A549 (cell line): ENCODE results near the gene ATF3. TPM values are rescaled to one million over a fixed set of nuclear protein-coding genes. Genes with fewer than 3 reads are reported as not detected.
A peak's percentile ranks its signal among the peaks of the same experiment; 100 is the strongest.

Experiments
- ATAC-seq, 2 experiments: fragments of 200-7000 bp in 1 of 2; fragments of >200 bp in 1 of 2; cut with Nextera tagmentation in 1 of 2; cut with Tn5 transposase in 1 of 2; 3 replicates each; pipeline versions ENCODE4 v1.8.0 to v1.9.1; 2018 to 2020; ENCODE audit warnings: mild to moderate bottlenecking in 1 of 2, moderate library complexity in 1 of 2
- CTCF ChIA-PET: fragments of 300-600 bp; sonication (Branson Sonifier 250); formaldehyde crosslinking; extraction: SDS; loops from one replicate; lab custom pipeline; 2021; ENCODE audit warnings: antibody characterized with exemption, inconsistent platforms; lab: Yijun Ruan, JAX
- POLR2A ChIA-PET: fragments of 350-600 bp; formaldehyde crosslinking; extraction: SDS; loops from one replicate; lab custom pipeline; 2021; ENCODE audit warnings: antibody characterized with exemption, inconsistent platforms; lab: Yijun Ruan, JAX
- DNase-seq, 2 experiments: peaks; one replicate each; pipeline versions ENCODE4 v3.0.0 to v3.0.0-alpha.2; 2011 to 2016; ENCODE audit warnings: low read depth in 1 of 2, low spot score in 1 of 2
- FAIRE-seq: peaks from 2 replicates; lab custom pipeline; 2011; peaks lifted over from hg19 to GRCh38; lab: Jason Lieb, UNC
- H3K27ac ChIP-seq, 2 experiments: fragments of >200 bp; sonication (Bioruptor Twin); formaldehyde crosslinking; 3 replicates each; pipeline ENCODE4 v1.5.1; 2016 to 2017
- H3K4me1 ChIP-seq: fragments of >200 bp; sonication (Bioruptor Twin); formaldehyde crosslinking; 3 replicates; pipeline ENCODE4 v1.6.1; 2016
- H3K4me2 ChIP-seq: fragments of >200 bp; sonication (Bioruptor Twin); formaldehyde crosslinking; 3 replicates; pipeline ENCODE4 v1.6.1; 2016
- H3K4me3 ChIP-seq: fragments of >200 bp; sonication (Bioruptor Twin); formaldehyde crosslinking; 3 replicates; pipeline ENCODE4 v1.5.1; 2016
- H3K9me3 ChIP-seq: fragments of >200 bp; sonication (Bioruptor Twin); formaldehyde crosslinking; 3 replicates; pipeline ENCODE4 v1.6.1; 2016
- BHLHE40 ChIP-seq: IDR thresholded peaks from 2 replicates; pipeline ENCODE4 v1.6.1; 2012; ENCODE audit warnings: low read depth, low read length, inconsistent platforms
- CBX8 ChIP-seq: fragments of 200-600 bp; sonication (generic); IDR thresholded peaks from 2 replicates; pipeline ENCODE4 v1.6.1; 2016
- FOSB ChIP-seq: fragments of 250-450 bp; sonication (Bioruptor Pico); IDR thresholded peaks from 2 replicates; pipeline ENCODE4 v1.5.0; 2020; ENCODE audit warnings: mild to moderate bottlenecking, moderate library complexity
- FOSL2 ChIP-seq, 2 experiments: fragments of 450-650 bp in 1 of 2; fragments of >200 bp in 1 of 2; sonication (Bioruptor Twin) in 1 of 2; formaldehyde crosslinking; IDR thresholded peaks; 2 replicates each; pipeline versions ENCODE4 v1.5.0 to v1.6.1; 2016 to 2020; ENCODE audit warnings: mild to moderate bottlenecking in 1 of 2, moderate library complexity in 1 of 2
- FOXS1 ChIP-seq: fragments of 250-450 bp; sonication (Bioruptor Pico); IDR thresholded peaks from 2 replicates; pipeline ENCODE4 v1.5.0; 2020; ENCODE audit warnings: mild to moderate bottlenecking, moderate library complexity
- GATA3 ChIP-seq: IDR thresholded peaks from 2 replicates; pipeline ENCODE4 v1.6.1; 2012; ENCODE audit warnings: borderline replicate concordance
- JUN ChIP-seq, 2 experiments: fragments of >200 bp; sonication (Bioruptor Twin); formaldehyde crosslinking; IDR thresholded peaks; 2 replicates in 1 of 2; 3 replicates in 1 of 2; pipeline ENCODE4 v1.6.1; 2016 to 2017
- JUNB ChIP-seq: fragments of >200 bp; sonication (Bioruptor Twin); formaldehyde crosslinking; IDR thresholded peaks from 2 replicates; pipeline ENCODE4 v1.6.1; 2016
- KDM1A ChIP-seq: fragments of 200-600 bp; sonication (generic); IDR thresholded peaks from 2 replicates; pipeline ENCODE4 v1.6.1; 2016; ENCODE audit warnings: low read depth, mild to moderate bottlenecking
- KDM5A ChIP-seq: fragments of 200-600 bp; sonication (generic); IDR thresholded peaks from 2 replicates; pipeline ENCODE4 v1.6.1; 2016; ENCODE audit warnings: antibody characterized with exemption, mild to moderate bottlenecking
- MAFK ChIP-seq: fragments of 450-650 bp; IDR thresholded peaks from 2 replicates; pipeline ENCODE4 v1.6.1; 2014; ENCODE audit not compliant: partially characterized antibody
- NFE2L2 ChIP-seq: fragments of 150-350 bp; conservative IDR thresholded peaks from 2 replicates; pipeline ENCODE4 v1.6.1; 2014; ENCODE audit warnings: low read length
- NPAS2 ChIP-seq: fragments of 250-450 bp; sonication (Bioruptor Pico); IDR thresholded peaks from 2 replicates; pipeline ENCODE4 v1.8.0; 2022; ENCODE audit warnings: mild to moderate bottlenecking, moderate library complexity, borderline replicate concordance
- PHF8 ChIP-seq: fragments of 200-600 bp; sonication (generic); IDR thresholded peaks from 2 replicates; pipeline ENCODE4 v1.6.1; 2016; ENCODE audit warnings: low read depth, mild to moderate bottlenecking, antibody characterized with exemption, moderate library complexity, borderline replicate concordance
- RAD21 ChIP-seq, 2 experiments: fragments of >200 bp in 1 of 2; sonication (Bioruptor Twin) in 1 of 2; formaldehyde crosslinking in 1 of 2; IDR thresholded peaks in 1 of 2; conservative IDR thresholded peaks in 1 of 2; 2 replicates in 1 of 2; 3 replicates in 1 of 2; pipeline ENCODE4 v1.6.1; 2012 to 2018; ENCODE audit warnings: inconsistent platforms in 1 of 2
- RARB ChIP-seq: fragments of 250-450 bp; sonication (Bioruptor Pico); IDR thresholded peaks from 2 replicates; pipeline ENCODE4 v1.8.0; 2021; ENCODE audit warnings: mild to moderate bottlenecking, moderate library complexity
- RCOR1 ChIP-seq: fragments of 150-350 bp; IDR thresholded peaks from 2 replicates; pipeline ENCODE4 v1.6.1; 2014; ENCODE audit warnings: antibody characterized with exemption, low read length, low read depth
- REST ChIP-seq: fragments of 200-600 bp; sonication (generic); IDR thresholded peaks from 2 replicates; pipeline ENCODE4 v1.6.1; 2016; ENCODE audit warnings: antibody characterized with exemption, mild to moderate bottlenecking, moderate library complexity
- RFX5 ChIP-seq: fragments of 450-650 bp; IDR thresholded peaks from 2 replicates; pipeline ENCODE4 v1.7.1; 2014; ENCODE audit warnings: antibody characterized with exemption, mild to moderate bottlenecking, moderate library complexity
- RNF2 ChIP-seq: fragments of 200-600 bp; sonication (generic); IDR thresholded peaks from 2 replicates; pipeline ENCODE4 v1.6.1; 2016; ENCODE audit warnings: low read depth, mild to moderate bottlenecking, antibody characterized with exemption, moderate library complexity, borderline replicate concordance
- SREBF2 ChIP-seq: fragments of 450-650 bp; IDR thresholded peaks from 2 replicates; pipeline ENCODE4 v1.6.1; 2014; ENCODE audit warnings: mild to moderate bottlenecking, moderate library complexity
- TFCP2L1 ChIP-seq: fragments of 250-450 bp; sonication (Bioruptor Pico); IDR thresholded peaks from 2 replicates; pipeline ENCODE4 v1.5.0; 2021; ENCODE audit warnings: mild to moderate bottlenecking
- ZFP36 ChIP-seq: fragments of 450-650 bp; IDR thresholded peaks from 2 replicates; pipeline ENCODE4 v1.6.1; 2014; ENCODE audit warnings: borderline replicate concordance; ENCODE audit not compliant: partially characterized antibody
- ZNF302 ChIP-seq: fragments of 250-450 bp; sonication (Bioruptor Pico); IDR thresholded peaks from 2 replicates; pipeline ENCODE4 v1.9.0; 2021; ENCODE audit warnings: inconsistent platforms, mild to moderate bottlenecking, moderate library complexity
- WGBS: methylation state at CpG from one replicate; pipeline ENCODE4 v1.1.6; 2017; ENCODE audit errors: missing lambda C conversion rate; 5-methylcytosine and 5-hydroxymethylcytosine counted together
- polyA plus RNA-seq, 4 experiments: library from polyadenylated mRNA; depleted of rRNA in 3 of 4; stranded (reverse); fragments of >200 nt; fragmentation: RNase III in 1 of 4; extraction: RNeasy Plus Mini Kit Qiagen cat#74134 plus additional on column Dnase treatment in 1 of 4; gene quantifications; 2 replicates in 3 of 4; 3 replicates in 1 of 4; pipeline ENCODE4 v1.2.3, GENCODE V29; 2011 to 2017
- TF ChIP-seq, protein P1 (sequence below): IDR thresholded peaks from 2 replicates; pipeline ENCODE4 v1.6.1; 2012; ENCODE audit warnings: low read depth, borderline replicate concordance
- TF ChIP-seq, protein P2 (sequence below): fragments of >200 bp; sonication (Bioruptor Twin); formaldehyde crosslinking; IDR thresholded peaks from 2 replicates; pipeline ENCODE4 v1.6.1; 2016
- TF ChIP-seq, protein P3 (sequence below): fragments of >200 bp; sonication (Bioruptor Twin); formaldehyde crosslinking; IDR thresholded peaks from 3 replicates; pipeline ENCODE4 v1.6.1; 2016

Gene ATF3
- polyA plus RNA-seq, 2 of the 4 experiments (the other 2 are of a cell fraction) = 4.4 to 62.9 TPM

DNA sequence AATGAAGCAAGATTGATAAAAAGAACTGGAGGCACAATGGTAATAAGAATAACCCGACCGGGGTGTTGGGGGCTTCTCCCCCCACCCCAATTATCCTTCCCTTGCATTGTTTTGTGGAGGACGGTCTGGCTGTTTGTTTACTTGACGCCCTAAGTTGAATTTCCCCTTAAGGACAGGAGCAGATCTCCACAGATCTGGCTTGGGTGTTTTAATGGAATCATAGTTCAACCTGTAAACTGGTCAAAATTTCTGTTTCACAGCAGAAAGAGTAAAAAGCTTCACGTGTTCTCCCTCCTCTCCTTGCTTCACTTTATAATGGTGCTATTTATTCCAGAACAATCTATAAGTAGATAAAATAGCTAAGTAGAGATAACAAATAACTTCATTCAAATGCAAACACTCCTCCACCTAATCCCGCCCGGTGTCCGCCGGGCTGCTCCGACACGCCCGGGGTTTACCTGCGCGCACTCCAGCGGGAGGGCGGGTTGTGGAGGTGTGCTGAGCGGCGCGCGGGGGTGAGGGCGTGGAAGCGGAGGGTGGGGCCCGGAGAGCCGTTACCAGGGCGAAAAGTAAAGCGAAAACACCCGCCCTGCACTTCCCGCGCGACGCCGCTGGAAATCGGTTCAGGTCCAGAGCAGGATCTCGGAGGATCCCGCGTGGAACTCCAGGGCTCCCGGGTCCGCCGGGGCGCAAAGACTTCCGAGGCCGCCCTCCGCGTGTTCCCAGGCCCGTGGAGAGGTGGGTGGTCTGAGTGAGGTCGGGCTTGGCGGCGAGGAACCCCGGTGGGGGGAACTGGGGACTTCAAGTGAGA is 2.0 kb upstream of the ATF3 start:
- H3K4me2 ChIP-seq = peak overlapping the region; percentile 98
- peak overlapping the region; percentile 75 to 93; a peak in 5 of 6 replicates for H3K27ac ChIP-seq
- WGBS = 13% methylated on average over 35 of the region's 49 CpGs
- no peaks in the 10 kb centered on the region for H3K9me3 ChIP-seq
- peaks cover 23% of the 10 kb centered on the region; the same call in 2 of the 3 replicates for H3K4me1 ChIP-seq
- ChIA-PET CTCF (interaction anchor here (1.0 to 3.1 kb wide), 5 partner anchors 9 to 151 kb away, joined by 3 to 30 read pairs (median 6); no protein-coding TSS in a partner anchor), POLR2A (interaction anchor here (2.6 to 3.0 kb wide), 2 partner anchors 10 to 128 kb away, joined by 67 to 72 read pairs; no protein-coding TSS in a partner anchor)
- TF ChIP-seq CBX8 (peak; percentile 84; the same call in 1 of the 2 replicates), JUN (IDR thresholded peaks at IDR 0.05) (peak in 1 of 2 experiments; percentile 2; a peak in 1 of 5 replicates), ZFP36 (peak; percentile 1), NPAS2 (CRISPR knock-in tag) (no peak), RNF2 (peak; percentile 91; the same call in 1 of the 2 replicates), RAD21 (conservative IDR thresholded peaks at IDR 0.05 in 1 of 2, IDR thresholded peaks at IDR 0.05 in 1 of 2) (no peak), REST (no peak; the same call in 1 of the 2 replicates)
- TF ChIP-seq, protein P1, sequence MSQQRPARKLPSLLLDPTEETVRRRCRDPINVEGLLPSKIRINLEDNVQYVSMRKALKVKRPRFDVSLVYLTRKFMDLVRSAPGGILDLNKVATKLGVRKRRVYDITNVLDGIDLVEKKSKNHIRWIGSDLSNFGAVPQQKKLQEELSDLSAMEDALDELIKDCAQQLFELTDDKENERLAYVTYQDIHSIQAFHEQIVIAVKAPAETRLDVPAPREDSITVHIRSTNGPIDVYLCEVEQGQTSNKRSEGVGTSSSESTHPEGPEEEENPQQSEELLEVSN = no peak
- TF ChIP-seq, protein P2, sequence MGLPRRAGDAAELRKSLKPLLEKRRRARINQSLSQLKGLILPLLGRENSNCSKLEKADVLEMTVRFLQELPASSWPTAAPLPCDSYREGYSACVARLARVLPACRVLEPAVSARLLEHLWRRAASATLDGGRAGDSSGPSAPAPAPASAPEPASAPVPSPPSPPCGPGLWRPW = no peak
- TF ChIP-seq, protein P3, sequence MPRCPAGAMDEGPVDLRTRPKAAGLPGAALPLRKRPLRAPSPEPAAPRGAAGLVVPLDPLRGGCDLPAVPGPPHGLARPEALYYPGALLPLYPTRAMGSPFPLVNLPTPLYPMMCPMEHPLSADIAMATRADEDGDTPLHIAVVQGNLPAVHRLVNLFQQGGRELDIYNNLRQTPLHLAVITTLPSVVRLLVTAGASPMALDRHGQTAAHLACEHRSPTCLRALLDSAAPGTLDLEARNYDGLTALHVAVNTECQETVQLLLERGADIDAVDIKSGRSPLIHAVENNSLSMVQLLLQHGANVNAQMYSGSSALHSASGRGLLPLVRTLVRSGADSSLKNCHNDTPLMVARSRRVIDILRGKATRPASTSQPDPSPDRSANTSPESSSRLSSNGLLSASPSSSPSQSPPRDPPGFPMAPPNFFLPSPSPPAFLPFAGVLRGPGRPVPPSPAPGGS = no peak
- no peak for DNase-seq
- ATAC-seq = no peak
- no peak for FAIRE-seq
- peak overlapping the region; percentile 90 for H3K4me3 ChIP-seq

- Histone ChIP-seq H3K4me2 (peak overlapping the region; percentile 98), H3K9me3 (no peaks in the 10 kb centered on the region), H3K4me3 (peak overlapping the region; percentile 90), H3K27ac (peak overlapping the region; percentile 75 to 93), H3K4me1 (peaks cover 23% of the 10 kb centered on the region; the same call in 2 of the 3 replicates)
- POLR2A ChIA-PET = interaction anchor here (0.9 to 3.0 kb wide), 14 partner anchors 10 to 260 kb away, joined by 3 to 72 read pairs (median 11); no protein-coding TSS in a partner anchor
- DNase-seq (no peak), ATAC-seq (peak in 1 of 2 experiments; percentile 0; a peak in 3 of 6 replicates), FAIRE-seq (no peak)
- WGBS = 2% methylated on average over 32 of the region's 34 CpGs
- CTCF ChIA-PET = interaction anchor here (0.6 to 3.1 kb wide), 12 partner anchors 10 to 383 kb away, joined by 3 to 30 read pairs (median 6); no protein-coding TSS in a partner anchor
- TF ChIP-seq KDM5A (no peak), FOSB (CRISPR knock-in tag) (no peak; the same call in 1 of the 2 replicates), TFCP2L1 (CRISPR knock-in tag) (no peak), MAFK (no peak), SREBF2 (no peak), FOXS1 (CRISPR knock-in tag) (no peak), PHF8 (no peak), RFX5 (no peak), RAD21 (conservative IDR thresholded peaks at IDR 0.05 in 1 of 2, IDR thresholded peaks at IDR 0.05 in 1 of 2) (no peak), KDM1A (no peak), JUNB (no peak), RCOR1 (no peak), RARB (no peak), GATA3 (no peak), NFE2L2 (no peak), ZNF302 (CRISPR knock-in tag) (no peak), BHLHE40 (no peak), JUN (IDR thresholded peaks at IDR 0.05) (no peak), FOSL2 (IDR thresholded peaks at IDR 0.05) (no peak), FOSL2 (CRISPR knock-in tag; IDR thresholded peaks at IDR 0.05) (no peak)
- TF ChIP-seq, protein P1 = 0 out of 2 replicates have a peak, but pooled peaks have one; percentile 13
These were observed 1.2 kb upstream of the ATF3 start for GRCh38 chr1:212607206-212607912.
